ENCODE data around the gene COX18.

COX18 gene

GRCh38 chr4:73069338-73070073, at the start of gene COX18:
COX18 (minus strand) TSS chr4:73069716; CDS start chr4:73069649, 67 bp downstream.
- DNase-seq: peak; percentile 85 to 99 (median 95)

- DNase-seq: no peak
These were observed 40.0 kb upstream of the COX18 start for GRCh38 chr4:73109493-73109892.

- no peak for DNase-seq
These were observed 35.2 kb upstream of the COX18 start for GRCh38 chr4:73104695-73105094.

GRCh38 chr4:73103799-73104503, 34.4 kb upstream of the COX18 start:
- no peak for DNase-seq

- no peak for DNase-seq
These were observed 29.6 kb upstream of the COX18 start for GRCh38 chr4:73099143-73099542.

GRCh38 chr4:73098713-73099112, 29.2 kb upstream of the COX18 start:
- no peak for DNase-seq

- no peak for DNase-seq
These were observed 28.5 kb upstream of the COX18 start for GRCh38 chr4:73098016-73098415.

- no peak for DNase-seq
These were observed 23.4 kb upstream of the COX18 start for GRCh38 chr4:73092868-73093267.

GRCh38 chr4:73090738-73091137, 21.2 kb upstream of the COX18 start:
- DNase-seq: no peak

GRCh38 chr4:73087871-73088270, 18.4 kb upstream of the COX18 start:
- DNase-seq: no peak

- no peak for DNase-seq
These were observed 16.8 kb upstream of the COX18 start for GRCh38 chr4:73086095-73086868.

GRCh38 chr4:73080789-73081188, 11.3 kb upstream of the COX18 start:
- DNase-seq: peak in 14 of 56 donors; percentile 4 to 46 (median 12)

- DNase-seq: no peak
These were observed 6.3 kb upstream of the COX18 start for GRCh38 chr4:73075832-73076231.

GRCh38 chr4:73070074-73070390, 516 bp upstream of the COX18 start:
- no peak for DNase-seq

GRCh38 chr4:73068491-73069337, 802 bp downstream of the COX18 start:
- DNase-seq: no peak

GRCh38 chr4:73067971-73068394, 1.5 kb downstream of the COX18 start:
- no peak for DNase-seq

GRCh38 chr4:73066928-73067327, 2.6 kb downstream of the COX18 start:
- no peak for DNase-seq

GRCh38 chr4:73066445-73066844, 3.1 kb downstream of the COX18 start:
- DNase-seq: no peak

GRCh38 chr4:73064536-73064935, 5.0 kb downstream of the COX18 start:
- DNase-seq: no peak

- DNase-seq: no peak
These were observed 14.1 kb downstream of the COX18 start for GRCh38 chr4:73055241-73055897.

GRCh38 chr4:73053974-73054480, 15.5 kb downstream of the COX18 start:
- no peak for DNase-seq

Data from amygdala (tissue), 56 donors.